HFFc6 (cell line): ENCODE results near the gene EPAS1. TPM values are rescaled to one million over a fixed set of nuclear protein-coding genes. Genes with fewer than 3 reads are reported as not detected.

Source experiments
- DNase-seq: peaks from one replicate; pipeline ENCODE4 v3.0.0-alpha.2; 2018
- H3K27ac Mint-ChIP-seq: 2 replicates; pipeline ENCODE4 v1.8.0; 2020; ENCODE audit warnings: mild to moderate bottlenecking, mixed read lengths
- H3K27me3 Mint-ChIP-seq: 2 replicates; pipeline ENCODE4 v1.8.0; 2021; ENCODE audit warnings: mild to moderate bottlenecking, moderate library complexity, mixed read lengths; ENCODE audit not compliant: insufficient read depth
- H3K36me3 Mint-ChIP-seq: 2 replicates; pipeline ENCODE4 v1.8.0; 2021; ENCODE audit warnings: low read depth, mixed read lengths
- H3K4me1 Mint-ChIP-seq: 2 replicates; pipeline ENCODE4 v1.8.0; 2020; ENCODE audit warnings: low read depth, mixed read lengths
- H3K4me3 Mint-ChIP-seq: 2 replicates; pipeline ENCODE4 v1.8.0; 2020; ENCODE audit warnings: mild to moderate bottlenecking, moderate library complexity, mixed read lengths
- H3K9me3 Mint-ChIP-seq: 2 replicates; pipeline ENCODE4 v1.8.0; 2020; ENCODE audit warnings: mild to moderate bottlenecking, mixed read lengths
- CTCF ChIP-seq: fragments of 200-600 bp; sonication (generic); IDR thresholded peaks from 2 replicates; pipeline ENCODE4 v1.5.0; 2021; ENCODE audit warnings: antibody characterized with exemption, mild to moderate bottlenecking
- total RNA-seq, 6 experiments: library from RNA; stranded (reverse); fragmentation: NEBNext Ultra II Directional; extraction: Animal tissue kit (Norgen Biotek cat#: 25700); gene quantifications; 2 replicates in 1 of 6; 3 replicates in 5 of 6; pipeline ENCODE4 v1.2.3, GENCODE V29; 2021

The EPAS1 gene
- total RNA-seq, 6 experiments from 2014 or later, result 93.5 to 115 (median 101) TPM

- Mint-ChIP-seq H3K27me3 (no peaks in the 10 kb centered on the region), H3K36me3 (peaks cover 2% of the 10 kb centered on the region; the same call in 1 of the 2 replicates), H3K9me3 (no peaks in the 10 kb centered on the region), H3K4me1 (peaks cover 32% of the 10 kb centered on the region), H3K27ac (no peak overlapping the region), H3K4me3 (no peak overlapping the region)
- no peak for TF ChIP-seq CTCF
- no peak for DNase-seq
Observed at GRCh38 chr2:46342566-46343315, 45.5 kb downstream of the EPAS1 start.

- no peaks in the 10 kb centered on the region for H3K27me3 Mint-ChIP-seq
- H3K27ac Mint-ChIP-seq, result no peak overlapping the region
- peaks cover 32% of the 10 kb centered on the region for H3K4me1 Mint-ChIP-seq
- no peaks in the 10 kb centered on the region for H3K9me3 Mint-ChIP-seq
- H3K36me3 Mint-ChIP-seq, result peaks cover 8% of the 10 kb centered on the region; the same call in 1 of the 2 replicates
- DNase-seq, result no peak
- TF ChIP-seq CTCF, result no peak
- no peak overlapping the region for H3K4me3 Mint-ChIP-seq
Observed at GRCh38 chr2:46344706-46345105, 47.5 kb downstream of the EPAS1 start.

GRCh38 chr2:46345775-46346174 is 48.6 kb downstream of the EPAS1 start:
- H3K9me3 Mint-ChIP-seq, result no peaks in the 10 kb centered on the region
- no peak for DNase-seq
- H3K4me1 Mint-ChIP-seq, result peaks cover 26% of the 10 kb centered on the region
- no peaks in the 10 kb centered on the region for H3K27me3 Mint-ChIP-seq
- peaks cover 8% of the 10 kb centered on the region; the same call in 1 of the 2 replicates for H3K36me3 Mint-ChIP-seq
- no peak overlapping the region for H3K27ac Mint-ChIP-seq
- no peak for TF ChIP-seq CTCF
- H3K4me3 Mint-ChIP-seq, result no peak overlapping the region

- no peak for TF ChIP-seq CTCF
- no peak overlapping the region for H3K4me3 Mint-ChIP-seq
- no peak overlapping the region for H3K27ac Mint-ChIP-seq
- H3K9me3 Mint-ChIP-seq, result no peaks in the 10 kb centered on the region
- no peak for DNase-seq
- H3K4me1 Mint-ChIP-seq, result peaks cover 16% of the 10 kb centered on the region
- H3K27me3 Mint-ChIP-seq, result no peaks in the 10 kb centered on the region
- H3K36me3 Mint-ChIP-seq, result peaks cover 8% of the 10 kb centered on the region; the same call in 1 of the 2 replicates
Observed at GRCh38 chr2:46346719-46347118, 49.5 kb downstream of the EPAS1 start.

- TF ChIP-seq CTCF, result no peak
- no peak overlapping the region for H3K27ac Mint-ChIP-seq
- no peak for DNase-seq
- H3K9me3 Mint-ChIP-seq, result no peaks in the 10 kb centered on the region
- peaks cover 6% of the 10 kb centered on the region for H3K4me1 Mint-ChIP-seq
- peaks cover 8% of the 10 kb centered on the region; the same call in 1 of the 2 replicates for H3K36me3 Mint-ChIP-seq
- H3K27me3 Mint-ChIP-seq, result no peaks in the 10 kb centered on the region
- H3K4me3 Mint-ChIP-seq, result no peak overlapping the region
Observed at GRCh38 chr2:46347648-46348280, 50.6 kb downstream of the EPAS1 start.
